PFSK-1 (cell line): Measurements from ENCODE around the gene AUTS2.

Experiments used
- POLR2AphosphoS5 ChIP-seq: IDR thresholded peaks from 2 replicates; pipeline ENCODE4 v1.6.1; 2012; ENCODE audit warnings: low read depth, mild to moderate bottlenecking, control low read depth, low read length, moderate library complexity
- REST ChIP-seq, 2 experiments: IDR thresholded peaks; 2 replicates each; pipeline versions ENCODE4 v1.6.1 to v1.8.0; 2011 to 2012; ENCODE audit warnings: low read depth in 2 of 2, low read length in 2 of 2, control low read depth in 1 of 2, inconsistent platforms in 1 of 2, mild to moderate bottlenecking in 1 of 2, moderate library complexity in 1 of 2; ENCODE audit not compliant: insufficient read depth in 1 of 2
- SIN3A ChIP-seq: IDR thresholded peaks from 2 replicates; pipeline ENCODE4 v1.6.1; 2012; ENCODE audit warnings: mild to moderate bottlenecking, low read length, moderate library complexity, borderline replicate concordance; ENCODE audit not compliant: insufficient read depth
- TAF1 ChIP-seq: IDR thresholded peaks from 2 replicates; pipeline ENCODE4 v1.6.1; 2012; ENCODE audit warnings: low read length, control low read depth, borderline replicate concordance; ENCODE audit not compliant: insufficient read depth

DNA sequence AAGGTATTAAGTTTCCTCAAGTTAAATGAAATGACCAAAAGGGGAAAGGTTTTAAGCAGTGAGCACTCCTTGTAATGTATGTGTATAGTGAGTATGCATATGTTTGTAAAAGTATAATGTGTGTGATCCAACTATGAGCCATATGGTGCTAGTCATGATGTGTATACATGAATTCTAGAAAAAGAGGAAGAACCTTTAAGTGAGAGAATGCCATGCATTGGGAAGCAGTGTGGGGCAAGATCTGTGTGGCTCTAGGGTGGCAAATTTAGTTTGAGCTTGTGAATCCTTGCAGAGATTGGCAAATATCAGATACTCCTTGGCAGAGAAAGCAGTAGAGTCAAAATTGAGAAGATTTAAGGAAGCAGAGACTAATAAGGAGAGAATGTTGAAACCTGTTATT, 435.0 kb downstream of the AUTS2 start:
- no peak for TF ChIP-seq POLR2AphosphoS5
- no peak for TF ChIP-seq REST (IDR thresholded peaks at IDR 0.05; ENCODE audit: insufficient read depth in 1 of 2, low read depth in 2 of 2, low read length in 2 of 2)
- no peak for TF ChIP-seq TAF1
- TF ChIP-seq SIN3A: no peak
